ENCODE data around the gene SIM2.

Gene SIM2

GRCh38 chr21:36696390-36697059, 2.4 kb upstream of the SIM2 start:
- DNase-seq (ENCODE audit: low read depth): no peak
- no peak for TF ChIP-seq CTCF (IDR thresholded peaks at IDR 0.05; ENCODE audit: control insufficient read depth, insufficient read depth, low read depth, low read length, missing control alignments)
- H3K4me3 ChIP-seq (ENCODE audit: control insufficient read depth, low read depth, low read length): no peak overlapping the region

GRCh38 chr21:36697060-36697850, 1.7 kb upstream of the SIM2 start:
- H3K4me3 ChIP-seq (ENCODE audit: control insufficient read depth, low read depth, low read length): no peak overlapping the region
- no peak for DNase-seq (ENCODE audit: low read depth)
- TF ChIP-seq CTCF (IDR thresholded peaks at IDR 0.05; ENCODE audit: control insufficient read depth, insufficient read depth, low read depth, low read length, missing control alignments): no peak

- TF ChIP-seq CTCF (IDR thresholded peaks at IDR 0.05; ENCODE audit: control insufficient read depth, insufficient read depth, low read depth, low read length, missing control alignments): no peak
Observed at GRCh38 chr21:36697851-36698384, 997 bp upstream of the SIM2 start.

GRCh38 chr21:36698385-36698980, 432 bp upstream of the SIM2 start:
- no peak for TF ChIP-seq CTCF (IDR thresholded peaks at IDR 0.05; ENCODE audit: control insufficient read depth, insufficient read depth, low read depth, low read length, missing control alignments)
- DNase-seq (ENCODE audit: low read depth): no peak
- H3K4me3 ChIP-seq (ENCODE audit: control insufficient read depth, low read depth, low read length): no peak overlapping the region

More at GRCh38 chr21:36697851-36698384, 997 bp upstream of the SIM2 start:
- no peak overlapping the region for H3K4me3 ChIP-seq (ENCODE audit: control insufficient read depth, low read depth, low read length)
- DNase-seq (ENCODE audit: low read depth): no peak

- H3K4me3 ChIP-seq (ENCODE audit: control insufficient read depth, low read depth, low read length): no peak overlapping the region
- no peak for TF ChIP-seq CTCF (IDR thresholded peaks at IDR 0.05; ENCODE audit: control insufficient read depth, insufficient read depth, low read depth, low read length, missing control alignments)
- no peak for DNase-seq (ENCODE audit: low read depth)
Observed at GRCh38 chr21:36699546-36700294, 805 bp downstream of the SIM2 start.
